Parathyroid adenoma (tissue), 2 donors: Measurements from ENCODE around the gene IL2RA.

ENCODE experiments used
- H2AFZ ChIP-seq: fragments of 300-600 bp; sonication (generic); one replicate; pipeline ENCODE4 v1.7.0; 2017; ENCODE audit warnings: antibody characterized with exemption, mild to moderate bottlenecking
- H3K27ac ChIP-seq: fragments of 300-600 bp; sonication (generic); one replicate; pipeline ENCODE4 v1.7.0; 2017
- H3K27me3 ChIP-seq: fragments of 300-600 bp; sonication (generic); one replicate; pipeline ENCODE4 v1.7.0; 2017; ENCODE audit warnings: low read length; ENCODE audit not compliant: control insufficient read depth, insufficient read depth
- H3K36me3 ChIP-seq: fragments of 300-600 bp; sonication (generic); one replicate; pipeline ENCODE4 v1.7.0; 2017; ENCODE audit warnings: low read length; ENCODE audit not compliant: control insufficient read depth, insufficient read depth
- H3K4me1 ChIP-seq: fragments of 300-600 bp; sonication (generic); one replicate; pipeline ENCODE4 v1.7.0; 2017; ENCODE audit warnings: control low read depth
- H3K4me2 ChIP-seq: fragments of 300-600 bp; sonication (generic); one replicate; pipeline ENCODE4 v1.7.0; 2017; ENCODE audit warnings: low read length
- H3K4me3 ChIP-seq: fragments of 300-600 bp; sonication (generic); one replicate; pipeline ENCODE4 v1.7.0; 2017; ENCODE audit warnings: low read depth, low read length
- H3K79me2 ChIP-seq: fragments of 300-600 bp; sonication (generic); one replicate; pipeline ENCODE4 v1.7.0; 2017; ENCODE audit warnings: control low read depth
- H3K9ac ChIP-seq: fragments of 300-600 bp; sonication (generic); one replicate; pipeline ENCODE4 v1.7.0; 2017; ENCODE audit warnings: mild to moderate bottlenecking
- H3K9me3 ChIP-seq: fragments of 300-600 bp; sonication (generic); one replicate; pipeline ENCODE4 v1.7.0; 2017; ENCODE audit warnings: low read length; ENCODE audit not compliant: control insufficient read depth
- CTCF ChIP-seq: fragments of 300-600 bp; sonication (generic); IDR thresholded peaks from one replicate; pipeline ENCODE4 v1.7.0; 2017; ENCODE audit warnings: antibody characterized with exemption, mild to moderate bottlenecking
- donor health status: primary hyperparathyroidism.

Gene IL2RA

DNA sequence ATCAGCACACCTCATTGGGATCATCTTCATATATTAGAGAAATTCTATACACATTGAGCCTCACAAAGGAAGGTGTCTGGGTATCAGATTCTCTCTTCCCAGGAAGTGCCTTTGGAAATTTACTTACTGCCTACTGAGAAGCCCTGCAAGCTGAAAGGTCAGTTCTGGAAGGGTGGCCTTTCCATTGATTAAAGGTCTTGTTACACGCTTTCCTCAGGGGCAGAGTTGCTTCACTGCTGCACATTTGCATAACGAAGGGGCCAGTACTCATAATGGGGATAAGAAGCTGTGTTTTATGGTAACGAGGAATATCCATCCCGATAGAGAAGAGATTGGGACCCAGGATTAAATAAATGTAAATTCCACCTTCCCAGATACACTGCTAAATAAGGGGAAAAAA lies 65.5 kb downstream of the IL2RA start:
- no peaks in the 10 kb centered on the region for H3K4me1 ChIP-seq
- no peak overlapping the region for H3K27ac ChIP-seq
- H3K4me2 ChIP-seq: no peak overlapping the region
- H3K79me2 ChIP-seq: no peaks in the 10 kb centered on the region
- H3K9me3 ChIP-seq: no peaks in the 10 kb centered on the region
- H3K4me3 ChIP-seq: no peak overlapping the region
- no peak for TF ChIP-seq CTCF
- no peak overlapping the region for H2AFZ ChIP-seq
- no peaks in the 10 kb centered on the region for H3K36me3 ChIP-seq
- no peak overlapping the region for H3K9ac ChIP-seq
- H3K27me3 ChIP-seq: no peaks in the 10 kb centered on the region

DNA sequence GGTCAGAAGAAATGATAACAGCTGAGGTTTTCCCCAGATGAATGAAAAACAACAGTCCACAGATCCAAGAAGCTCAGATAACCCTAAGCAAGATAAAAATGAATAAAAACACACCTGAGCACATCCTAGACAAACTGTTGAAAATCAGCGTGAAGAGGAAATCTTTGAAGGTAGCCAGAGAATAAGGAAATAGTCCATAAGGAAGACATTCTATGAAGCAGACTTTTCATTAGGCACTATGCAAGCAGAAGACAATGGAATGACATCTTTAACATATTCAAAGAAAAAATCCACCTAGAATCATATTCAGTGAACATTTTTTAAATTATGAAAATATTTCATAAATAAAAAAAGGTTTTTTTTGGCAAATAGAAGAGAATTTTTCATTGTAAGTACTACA lies 69.8 kb downstream of the IL2RA start:
- Histone ChIP-seq H3K4me2 (no peak overlapping the region), H2AFZ (no peak overlapping the region), H3K79me2 (no peaks in the 10 kb centered on the region), H3K9me3 (no peaks in the 10 kb centered on the region), H3K4me1 (no peaks in the 10 kb centered on the region), H3K4me3 (no peak overlapping the region), H3K9ac (no peak overlapping the region), H3K36me3 (no peaks in the 10 kb centered on the region), H3K27me3 (peaks cover 3% of the 10 kb centered on the region), H3K27ac (no peak overlapping the region)
- no peak for TF ChIP-seq CTCF

DNA sequence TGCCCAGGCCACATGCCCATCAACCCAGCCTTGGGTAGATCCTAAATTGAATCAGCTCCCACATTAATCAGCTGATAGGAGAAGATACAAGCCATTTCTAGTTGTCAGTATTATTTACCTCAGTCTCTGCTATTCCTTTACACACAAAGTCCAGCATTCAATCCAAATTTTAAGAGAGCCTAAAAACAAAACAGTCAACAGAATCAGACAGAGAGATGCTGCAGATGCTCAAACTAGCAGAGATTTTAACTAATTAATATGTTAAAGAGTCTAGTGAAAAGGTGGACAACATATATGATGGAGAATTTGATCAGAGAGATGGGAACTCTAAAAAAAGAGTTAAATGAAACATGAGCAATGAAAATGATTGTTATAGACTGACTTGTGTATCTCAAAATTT lies 70.5 kb downstream of the IL2RA start:
- no peaks in the 10 kb centered on the region for H3K79me2 ChIP-seq
- H2AFZ ChIP-seq: no peak overlapping the region
- H3K4me3 ChIP-seq: no peak overlapping the region
- no peaks in the 10 kb centered on the region for H3K4me1 ChIP-seq
- no peak overlapping the region for H3K27ac ChIP-seq
- H3K27me3 ChIP-seq: peaks cover 3% of the 10 kb centered on the region
- TF ChIP-seq CTCF: no peak
- H3K36me3 ChIP-seq: no peaks in the 10 kb centered on the region
- H3K9ac ChIP-seq: no peak overlapping the region
- H3K4me2 ChIP-seq: no peak overlapping the region
- no peaks in the 10 kb centered on the region for H3K9me3 ChIP-seq

DNA sequence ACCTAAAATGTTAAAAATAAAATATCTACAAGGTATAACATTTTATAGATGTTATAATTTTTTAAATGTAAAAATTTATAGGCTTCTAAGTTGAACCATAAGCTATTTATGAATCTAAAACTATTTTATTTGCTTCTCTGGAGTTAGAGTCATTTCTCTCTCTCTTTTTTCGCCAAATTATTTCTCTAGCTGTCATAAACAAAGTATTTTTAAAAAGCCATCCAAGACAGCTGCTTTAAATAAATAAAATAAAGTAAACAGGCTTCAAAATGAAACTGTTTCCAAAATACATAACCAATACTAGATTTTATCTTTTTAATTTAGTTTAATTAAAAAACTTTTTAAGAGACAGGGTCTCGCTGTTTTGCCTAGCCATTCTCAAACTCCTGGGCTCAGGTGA lies 72.4 kb downstream of the IL2RA start:
- Histone ChIP-seq H3K27ac (no peak overlapping the region), H2AFZ (no peak overlapping the region), H3K9ac (no peak overlapping the region), H3K4me3 (no peak overlapping the region), H3K4me2 (no peak overlapping the region), H3K27me3 (peaks cover 3% of the 10 kb centered on the region), H3K36me3 (no peaks in the 10 kb centered on the region), H3K9me3 (no peaks in the 10 kb centered on the region), H3K4me1 (no peaks in the 10 kb centered on the region), H3K79me2 (no peaks in the 10 kb centered on the region)
- no peak for TF ChIP-seq CTCF

DNA sequence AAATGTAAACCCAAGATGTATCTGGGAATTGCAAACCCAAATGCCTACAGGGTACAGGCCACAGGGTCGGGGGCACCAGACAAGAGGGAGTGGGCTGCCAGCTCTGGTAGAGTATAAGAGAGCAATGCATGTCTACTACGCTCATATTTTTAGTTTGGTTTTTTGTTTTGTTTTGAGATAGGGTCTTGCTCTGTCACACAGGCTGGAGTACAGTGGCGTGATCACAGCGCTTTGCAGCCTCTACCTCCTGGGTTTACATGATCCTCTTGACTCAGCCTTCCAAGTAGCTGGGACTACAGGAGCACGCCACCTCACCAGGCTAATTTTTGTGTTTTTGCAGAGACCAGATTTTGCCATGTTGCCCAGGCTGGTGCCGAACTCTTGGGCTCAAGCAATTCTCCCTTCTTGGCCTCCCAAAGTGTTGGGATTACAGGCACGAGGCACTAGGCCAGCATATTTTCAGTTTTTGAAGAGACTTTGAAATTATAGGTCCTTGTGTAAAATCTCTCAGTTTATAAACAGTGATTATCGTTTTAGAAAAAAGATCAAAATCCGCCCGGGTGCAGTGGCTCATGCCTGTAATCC lies 73.7 kb downstream of the IL2RA start:
- Histone ChIP-seq H3K79me2 (no peaks in the 10 kb centered on the region), H3K27ac (no peak overlapping the region), H3K9me3 (no peaks in the 10 kb centered on the region), H3K9ac (no peak overlapping the region), H3K4me2 (no peak overlapping the region), H3K36me3 (no peaks in the 10 kb centered on the region), H3K4me3 (no peak overlapping the region), H3K27me3 (peaks cover 3% of the 10 kb centered on the region), H2AFZ (no peak overlapping the region), H3K4me1 (no peaks in the 10 kb centered on the region)
- no peak for TF ChIP-seq CTCF
